ENCODE data around the gene ZBBX. TPM values are rescaled to one million over a fixed set of nuclear protein-coding genes. Genes with fewer than 3 reads are reported as not detected.

ZBBX gene
- total and polyA plus RNA-seq, 5 donors from 2014 or later: not detected

DNA sequence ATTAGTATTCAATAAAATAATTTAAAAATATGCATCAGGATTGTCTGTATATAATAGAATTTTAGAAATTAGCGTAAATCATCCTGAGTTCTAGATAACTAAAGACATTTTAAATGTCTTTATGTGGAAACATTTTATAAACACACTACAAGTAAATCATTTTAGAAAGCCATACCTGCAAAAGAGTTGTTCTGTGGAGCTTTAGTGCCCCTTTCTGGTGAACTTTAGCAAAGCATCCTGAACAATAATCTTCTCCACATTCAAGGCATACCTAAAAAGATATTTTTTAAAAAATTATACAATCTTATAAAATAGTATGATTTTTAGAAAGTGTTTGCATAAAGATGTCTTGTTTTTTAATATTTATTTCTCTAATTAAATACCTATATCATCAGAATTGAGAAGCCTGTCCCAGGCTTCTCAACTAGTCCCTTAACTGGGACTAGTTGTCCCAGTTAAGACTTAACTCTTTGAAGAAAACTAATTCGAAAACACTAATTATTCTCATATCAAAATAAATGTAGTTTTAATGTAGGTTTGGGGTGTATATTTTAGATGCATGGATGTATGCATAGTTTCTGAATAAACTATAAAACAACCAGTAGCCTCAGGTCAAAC is 29.7 kb downstream of the ZBBX start:
- Mint-ChIP-seq H3K4me3 (no peak overlapping the region), H3K27me3 (no peaks in the 10 kb centered on the region), H3K9me3 (peaks cover 0 to 5% (median 0%) of the 10 kb centered on the region in 7 donors), H3K27ac (no peak overlapping the region), H3K36me3 (no peaks in the 10 kb centered on the region), H3K4me1 (no peaks in the 10 kb centered on the region)
- no peak overlapping the region for H3K27ac ChIP-seq (ENCODE audit: insufficient read depth, low read length, poor library complexity, severe bottlenecking)
- H3K4me3 ChIP-seq (ENCODE audit: low read depth, low read length): no peak overlapping the region
- H3K4me1 ChIP-seq (ENCODE audit: control insufficient read depth, insufficient read depth, low read length, poor library complexity, severe bottlenecking): no peaks in the 10 kb centered on the region
- DNase-seq (peak in 1 of 3 donors; percentile 12), ATAC-seq (ENCODE audit: low read depth in 2 of 2) (no peak)
- H3K27me3 ChIP-seq (ENCODE audit: control insufficient read depth, insufficient read depth, low read length): no peaks in the 10 kb centered on the region
- no peaks in the 10 kb centered on the region for H3K9me3 ChIP-seq (ENCODE audit: control insufficient read depth in 2 of 2, low read length in 2 of 2)
- no peaks in the 10 kb centered on the region for H3K36me3 ChIP-seq (ENCODE audit: control insufficient read depth, insufficient read depth, low read length)

GRCh38 chr3:167346171-167346570 is 33.9 kb downstream of the ZBBX start:
- Histone ChIP-seq H3K4me3 (ENCODE audit: low read depth, low read length) (no peak overlapping the region), H3K27me3 (ENCODE audit: control insufficient read depth, insufficient read depth, low read length) (no peaks in the 10 kb centered on the region), H3K27ac (ENCODE audit: insufficient read depth, low read length, poor library complexity, severe bottlenecking) (no peak overlapping the region), H3K36me3 (ENCODE audit: control insufficient read depth, insufficient read depth, low read length) (no peaks in the 10 kb centered on the region), H3K9me3 (ENCODE audit: control insufficient read depth in 2 of 2, low read length in 2 of 2) (no peaks in the 10 kb centered on the region), H3K4me1 (ENCODE audit: control insufficient read depth, insufficient read depth, low read length, poor library complexity, severe bottlenecking) (no peaks in the 10 kb centered on the region)
- Mint-ChIP-seq H3K27ac (no peak overlapping the region), H3K9me3 (peaks cover 0 to 3% (median 0%) of the 10 kb centered on the region in 7 donors), H3K27me3 (no peaks in the 10 kb centered on the region), H3K4me3 (no peak overlapping the region), H3K36me3 (no peaks in the 10 kb centered on the region), H3K4me1 (no peaks in the 10 kb centered on the region)
- no peak for DNase-seq
- no peak for ATAC-seq (ENCODE audit: low read depth in 2 of 2)

- Mint-ChIP-seq H3K4me1 (no peaks in the 10 kb centered on the region), H3K27ac (peak overlapping the region in 1 of 3 donors; percentile 60), H3K4me3 (no peak overlapping the region), H3K9me3 (peaks cover 0 to 7% (median 1%) of the 10 kb centered on the region in 7 donors), H3K27me3 (no peaks in the 10 kb centered on the region), H3K36me3 (no peaks in the 10 kb centered on the region)
- H3K27me3 ChIP-seq (ENCODE audit: control insufficient read depth, insufficient read depth, low read length): no peaks in the 10 kb centered on the region
- H3K4me1 ChIP-seq (ENCODE audit: control insufficient read depth, insufficient read depth, low read length, poor library complexity, severe bottlenecking): no peaks in the 10 kb centered on the region
- no peak overlapping the region for H3K4me3 ChIP-seq (ENCODE audit: low read depth, low read length)
- no peak for ATAC-seq (ENCODE audit: low read depth in 2 of 2)
- peaks cover 0 to 7% of the 10 kb centered on the region in 2 experiments for H3K9me3 ChIP-seq (ENCODE audit: control insufficient read depth in 2 of 2, low read length in 2 of 2)
- DNase-seq: no peak
- no peak overlapping the region for H3K27ac ChIP-seq (ENCODE audit: insufficient read depth, low read length, poor library complexity, severe bottlenecking)
- no peaks in the 10 kb centered on the region for H3K36me3 ChIP-seq (ENCODE audit: control insufficient read depth, insufficient read depth, low read length)
Observed at GRCh38 chr3:167330993-167331785, 48.9 kb downstream of the ZBBX start.

GRCh38 chr3:167323572-167323971 is 56.5 kb downstream of the ZBBX start:
- no peaks in the 10 kb centered on the region for H3K36me3 Mint-ChIP-seq
- H3K9me3 ChIP-seq (ENCODE audit: control insufficient read depth in 2 of 2, low read length in 2 of 2): peaks cover 0 to 2% of the 10 kb centered on the region in 2 experiments
- ATAC-seq (ENCODE audit: low read depth in 2 of 2) (no peak), DNase-seq (no peak)
- no peak overlapping the region for H3K27ac ChIP-seq (ENCODE audit: insufficient read depth, low read length, poor library complexity, severe bottlenecking)
- no peaks in the 10 kb centered on the region for H3K4me1 ChIP-seq (ENCODE audit: control insufficient read depth, insufficient read depth, low read length, poor library complexity, severe bottlenecking)
- no peaks in the 10 kb centered on the region for H3K4me1 Mint-ChIP-seq
- H3K9me3 Mint-ChIP-seq: peaks cover 0 to 8% (median 2%) of the 10 kb centered on the region in 7 donors
- no peaks in the 10 kb centered on the region for H3K36me3 ChIP-seq (ENCODE audit: control insufficient read depth, insufficient read depth, low read length)
- no peak overlapping the region for H3K27ac Mint-ChIP-seq
- H3K4me3 Mint-ChIP-seq: no peak overlapping the region
- peaks cover 5% of the 10 kb centered on the region for H3K27me3 Mint-ChIP-seq
- H3K4me3 ChIP-seq (ENCODE audit: low read depth, low read length): no peak overlapping the region
- H3K27me3 ChIP-seq (ENCODE audit: control insufficient read depth, insufficient read depth, low read length): no peaks in the 10 kb centered on the region

- H3K36me3 Mint-ChIP-seq: no peaks in the 10 kb centered on the region
- Histone ChIP-seq H3K27me3 (ENCODE audit: control insufficient read depth, insufficient read depth, low read length) (no peaks in the 10 kb centered on the region), H3K4me1 (ENCODE audit: control insufficient read depth, insufficient read depth, low read length, poor library complexity, severe bottlenecking) (no peaks in the 10 kb centered on the region), H3K27ac (ENCODE audit: insufficient read depth, low read length, poor library complexity, severe bottlenecking) (no peak overlapping the region), H3K4me3 (ENCODE audit: low read depth, low read length) (no peak overlapping the region), H3K9me3 (ENCODE audit: control insufficient read depth in 2 of 2, low read length in 2 of 2) (no peaks in the 10 kb centered on the region), H3K36me3 (ENCODE audit: control insufficient read depth, insufficient read depth, low read length) (no peaks in the 10 kb centered on the region)
- H3K4me1 Mint-ChIP-seq: no peaks in the 10 kb centered on the region
- no peak overlapping the region for H3K27ac Mint-ChIP-seq
- no peak for ATAC-seq (ENCODE audit: low read depth in 2 of 2)
- DNase-seq: no peak
- H3K4me3 Mint-ChIP-seq: no peak overlapping the region
- H3K27me3 Mint-ChIP-seq: peaks cover 5% of the 10 kb centered on the region
- peaks cover 0 to 4% (median 0%) of the 10 kb centered on the region in 7 donors for H3K9me3 Mint-ChIP-seq
Observed at GRCh38 chr3:167318996-167319615, 61.0 kb downstream of the ZBBX start.

DNA sequence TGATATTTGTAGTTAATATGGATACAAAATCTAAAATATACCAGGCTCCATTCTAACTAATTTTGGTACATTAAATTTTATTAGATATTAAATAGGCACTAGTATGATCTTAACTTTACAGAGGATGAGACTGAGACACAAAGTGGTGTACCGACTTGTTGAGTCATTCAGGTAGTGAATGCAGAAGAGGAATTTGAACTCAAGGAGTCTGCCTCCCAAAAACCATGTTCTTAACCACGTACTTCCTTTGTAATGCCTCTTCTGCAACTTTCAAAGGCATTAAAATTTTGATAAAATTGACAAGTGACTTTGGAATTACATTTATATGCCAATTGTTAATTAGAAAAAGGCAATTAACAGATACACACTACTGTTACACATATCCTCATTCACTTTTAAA is 61.8 kb downstream of the ZBBX start:
- ATAC-seq (ENCODE audit: low read depth in 2 of 2): no peak

DNA sequence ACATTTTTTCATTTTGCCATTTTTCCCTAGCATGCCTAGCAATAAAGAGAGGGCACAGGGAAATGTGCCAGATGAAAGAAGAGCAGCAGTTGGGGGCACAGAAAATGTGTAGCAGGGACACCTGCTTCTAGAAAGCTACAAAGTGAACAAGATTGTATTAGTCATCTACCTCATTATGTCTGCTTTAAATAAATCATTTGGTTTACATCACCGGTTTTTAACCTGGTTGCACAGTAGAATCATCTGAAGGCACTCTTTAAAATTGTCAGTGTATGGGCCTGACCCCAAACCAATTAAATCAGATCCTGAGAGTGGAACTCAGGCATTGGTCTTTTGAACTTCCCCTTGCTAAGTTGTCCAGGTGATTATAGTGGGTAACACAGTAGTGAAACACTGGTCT is 73.8 kb downstream of the ZBBX start:
- Mint-ChIP-seq H3K36me3 (no peaks in the 10 kb centered on the region), H3K27ac (no peak overlapping the region), H3K27me3 (no peaks in the 10 kb centered on the region), H3K4me1 (no peaks in the 10 kb centered on the region), H3K9me3 (peaks cover 0 to 8% (median 4%) of the 10 kb centered on the region in 7 donors), H3K4me3 (no peak overlapping the region)
- ATAC-seq (ENCODE audit: low read depth in 2 of 2) (no peak), DNase-seq (no peak)
- Histone ChIP-seq H3K27ac (ENCODE audit: insufficient read depth, low read length, poor library complexity, severe bottlenecking) (no peak overlapping the region), H3K27me3 (ENCODE audit: control insufficient read depth, insufficient read depth, low read length) (no peaks in the 10 kb centered on the region), H3K36me3 (ENCODE audit: control insufficient read depth, insufficient read depth, low read length) (no peaks in the 10 kb centered on the region), H3K4me1 (ENCODE audit: control insufficient read depth, insufficient read depth, low read length, poor library complexity, severe bottlenecking) (no peaks in the 10 kb centered on the region), H3K4me3 (ENCODE audit: low read depth, low read length) (no peak overlapping the region), H3K9me3 (ENCODE audit: control insufficient read depth in 2 of 2, low read length in 2 of 2) (no peaks in the 10 kb centered on the region)

More for the DNA sequence above, 61.8 kb downstream of the ZBBX start:
- Mint-ChIP-seq H3K27me3 (peaks cover 5% of the 10 kb centered on the region), H3K4me3 (no peak overlapping the region), H3K36me3 (no peaks in the 10 kb centered on the region), H3K9me3 (peaks cover 0 to 1% (median 0%) of the 10 kb centered on the region in 7 donors), H3K27ac (no peak overlapping the region), H3K4me1 (no peaks in the 10 kb centered on the region)
- no peak overlapping the region for H3K4me3 ChIP-seq (ENCODE audit: low read depth, low read length)
- H3K36me3 ChIP-seq (ENCODE audit: control insufficient read depth, insufficient read depth, low read length): no peaks in the 10 kb centered on the region
- no peak overlapping the region for H3K27ac ChIP-seq (ENCODE audit: insufficient read depth, low read length, poor library complexity, severe bottlenecking)
- H3K27me3 ChIP-seq (ENCODE audit: control insufficient read depth, insufficient read depth, low read length): no peaks in the 10 kb centered on the region
- H3K4me1 ChIP-seq (ENCODE audit: control insufficient read depth, insufficient read depth, low read length, poor library complexity, severe bottlenecking): no peaks in the 10 kb centered on the region
- no peaks in the 10 kb centered on the region for H3K9me3 ChIP-seq (ENCODE audit: control insufficient read depth in 2 of 2, low read length in 2 of 2)
- no peak for DNase-seq

Data from CD4-positive, CD25-positive, alpha-beta regulatory T cell (primary cell).